Lower leg skin (tissue), 4 donors: Measurements from ENCODE around the gene TGFBR3. TPM values are rescaled to one million over a fixed set of nuclear protein-coding genes. Genes with fewer than 3 reads are reported as not detected.

ENCODE experiments used
- DNase-seq, 2 donors: peaks; one replicate each; pipeline ENCODE4 v3.0.0-alpha.2; 2019; ENCODE audit warnings: low spot score in 2 of 2
- H3K4me3 ChIP-seq: fragments of 200-600 bp; sonication (generic); 2 replicates; pipeline ENCODE4 v1.5.1; 2017; ENCODE audit warnings: mild to moderate bottlenecking, low read depth; ENCODE audit not compliant: poor library complexity, severe bottlenecking
- POLR2A ChIP-seq, 2 donors: fragments of 450-650 bp; IDR thresholded peaks; one replicate each; pipeline ENCODE4 v1.6.1; 2016 to 2017; ENCODE audit warnings: antibody characterized with exemption in 2 of 2, mild to moderate bottlenecking in 1 of 2, moderate library complexity in 1 of 2
- WGBS, 2 donors: methylation state at CpG; one replicate each; pipeline ENCODE4 v1.1.5; 2018; 5-methylcytosine and 5-hydroxymethylcytosine counted together
- intact Hi-C: fragments of 100-400 bp; cut with DNase I; formaldehyde crosslinking; loops from one replicate; pipeline ENCODE4 v1.15.0; 2023; ENCODE audit warnings: low total_unique reads
- total RNA-seq, 4 donors: library from RNA; depleted of rRNA; stranded (reverse); fragments of >200 nt; gene quantifications; one replicate each; pipeline ENCODE4 v1.1.0, GENCODE V29; 2016
- TF ChIP-seq, protein P1 (sequence below), 3 donors: fragments of 450-650 bp; IDR thresholded peaks; one replicate each; pipeline ENCODE4 v1.5.1; 2016; ENCODE audit warnings: antibody characterized with exemption in 3 of 3, mild to moderate bottlenecking in 3 of 3, moderate library complexity in 2 of 3

TGFBR3 gene
- total RNA-seq, 4 donors from 2014 or later, result 79.4 to 134 (median 116) TPM

DNA sequence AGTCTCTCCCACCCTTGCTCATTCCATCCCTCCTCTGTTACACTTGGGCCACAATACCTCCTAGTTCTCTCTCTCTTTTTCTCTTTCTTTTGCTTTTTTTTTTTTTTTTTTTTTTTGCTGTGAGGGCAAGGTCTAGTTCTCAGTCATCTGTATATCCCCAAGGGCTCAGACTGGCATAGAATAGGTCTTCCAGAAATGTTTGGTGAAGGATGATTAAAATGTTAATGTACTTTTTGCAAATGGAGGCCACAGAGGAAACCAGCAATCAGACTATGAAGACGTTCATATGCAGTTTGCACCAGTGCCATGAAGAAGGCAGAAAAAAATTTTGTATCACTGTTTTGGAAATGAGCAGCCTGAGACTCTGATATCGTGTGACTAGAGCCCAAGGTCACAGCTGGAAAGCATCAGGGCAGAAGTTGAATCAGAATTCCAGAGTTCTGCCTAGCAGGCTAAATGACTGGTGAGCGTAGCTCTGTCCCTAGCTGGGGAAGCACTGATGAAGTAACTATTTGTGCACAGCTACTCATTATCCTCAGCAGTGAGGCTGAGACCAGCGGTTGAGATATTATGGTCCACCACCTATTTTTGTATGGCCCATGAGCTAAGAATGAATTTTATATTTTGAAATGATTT is 186.5 kb downstream of the TGFBR3 start:
- intact Hi-C loops, result no loop called here
- WGBS, 2 donors, result 68 to 73% methylated on average over 4 of the region's 4 CpGs
- TF ChIP-seq, protein P1, sequence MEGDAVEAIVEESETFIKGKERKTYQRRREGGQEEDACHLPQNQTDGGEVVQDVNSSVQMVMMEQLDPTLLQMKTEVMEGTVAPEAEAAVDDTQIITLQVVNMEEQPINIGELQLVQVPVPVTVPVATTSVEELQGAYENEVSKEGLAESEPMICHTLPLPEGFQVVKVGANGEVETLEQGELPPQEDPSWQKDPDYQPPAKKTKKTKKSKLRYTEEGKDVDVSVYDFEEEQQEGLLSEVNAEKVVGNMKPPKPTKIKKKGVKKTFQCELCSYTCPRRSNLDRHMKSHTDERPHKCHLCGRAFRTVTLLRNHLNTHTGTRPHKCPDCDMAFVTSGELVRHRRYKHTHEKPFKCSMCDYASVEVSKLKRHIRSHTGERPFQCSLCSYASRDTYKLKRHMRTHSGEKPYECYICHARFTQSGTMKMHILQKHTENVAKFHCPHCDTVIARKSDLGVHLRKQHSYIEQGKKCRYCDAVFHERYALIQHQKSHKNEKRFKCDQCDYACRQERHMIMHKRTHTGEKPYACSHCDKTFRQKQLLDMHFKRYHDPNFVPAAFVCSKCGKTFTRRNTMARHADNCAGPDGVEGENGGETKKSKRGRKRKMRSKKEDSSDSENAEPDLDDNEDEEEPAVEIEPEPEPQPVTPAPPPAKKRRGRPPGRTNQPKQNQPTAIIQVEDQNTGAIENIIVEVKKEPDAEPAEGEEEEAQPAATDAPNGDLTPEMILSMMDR (IDR thresholded peaks at IDR 0.05), result no peak
- no peak for TF ChIP-seq POLR2A (IDR thresholded peaks at IDR 0.05)
- no peak overlapping the region for H3K4me3 ChIP-seq
- DNase-seq, result no peak

DNA sequence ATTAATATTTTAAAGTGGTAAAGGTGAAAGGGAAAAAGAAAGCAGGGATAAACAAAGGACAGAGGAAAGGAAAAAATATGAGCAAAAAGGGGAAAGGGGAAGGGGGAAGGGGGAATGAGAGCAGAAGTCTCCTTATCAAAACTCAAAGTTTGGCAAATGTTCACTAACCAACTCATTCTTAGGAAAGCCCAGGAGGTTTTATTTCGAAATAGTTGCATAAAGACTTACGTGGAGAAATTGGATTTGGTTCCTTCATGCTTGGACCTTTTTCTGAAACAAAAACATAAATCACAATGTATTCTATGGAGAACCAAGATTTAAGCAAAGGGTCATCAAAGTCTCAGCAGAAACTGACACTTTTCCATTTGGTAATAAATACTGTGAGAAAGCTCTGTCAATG is 188.1 kb downstream of the TGFBR3 start:
- intact Hi-C loops, result no loop called here
- no peak for DNase-seq
- H3K4me3 ChIP-seq, result no peak overlapping the region
- TF ChIP-seq POLR2A (IDR thresholded peaks at IDR 0.05), result no peak
- TF ChIP-seq, protein P1 (IDR thresholded peaks at IDR 0.05), result no peak
- 19 to 21% methylated on average over 2 of the region's 2 CpGs for WGBS, 2 donors

DNA sequence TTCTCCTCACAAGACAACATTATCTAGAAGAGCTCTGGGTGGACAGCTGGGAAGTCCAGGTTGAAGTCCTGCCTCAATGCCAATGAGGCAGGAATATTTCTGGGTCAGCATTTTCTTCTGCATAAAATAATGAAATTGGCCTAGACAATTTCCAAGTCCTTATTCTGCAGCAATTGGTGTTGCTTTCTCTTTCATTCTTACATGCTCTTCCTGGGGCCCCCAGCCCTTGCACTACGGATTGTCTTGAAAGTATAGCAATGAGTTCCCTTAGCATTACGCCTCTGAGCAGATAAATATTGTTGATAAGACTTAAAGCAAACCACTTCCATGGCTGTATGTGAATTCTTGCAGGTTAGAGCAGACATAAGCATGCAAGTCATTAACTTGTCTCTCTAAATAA is 188.5 kb downstream of the TGFBR3 start:
- DNase-seq, result no peak
- 35 to 41% methylated on average over 2 of the region's 2 CpGs for WGBS, 2 donors
- TF ChIP-seq, protein P1 (IDR thresholded peaks at IDR 0.05), result no peak
- TF ChIP-seq POLR2A (IDR thresholded peaks at IDR 0.05), result no peak
- intact Hi-C loops, result no loop called here
- H3K4me3 ChIP-seq, result no peak overlapping the region

DNA sequence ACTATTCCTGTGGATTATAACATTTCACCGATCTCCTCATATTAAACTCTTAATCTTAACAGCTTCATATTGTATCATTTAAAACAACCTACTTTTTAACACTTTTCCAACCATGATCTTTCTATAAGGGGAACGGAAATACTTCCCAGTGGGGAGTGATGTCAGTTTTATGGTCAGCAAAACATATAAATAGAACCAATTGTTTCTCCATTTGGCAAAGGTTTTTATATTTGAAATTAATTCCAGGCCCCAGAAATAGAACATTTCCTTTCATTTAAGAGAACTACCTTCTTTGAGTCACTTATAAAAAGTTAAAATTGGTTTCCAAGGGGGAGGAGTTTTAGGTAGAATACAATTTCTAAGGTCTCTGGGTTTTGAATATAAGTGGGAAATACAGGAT is 189.6 kb downstream of the TGFBR3 start:
- intact Hi-C loops, result no loop called here

DNA sequence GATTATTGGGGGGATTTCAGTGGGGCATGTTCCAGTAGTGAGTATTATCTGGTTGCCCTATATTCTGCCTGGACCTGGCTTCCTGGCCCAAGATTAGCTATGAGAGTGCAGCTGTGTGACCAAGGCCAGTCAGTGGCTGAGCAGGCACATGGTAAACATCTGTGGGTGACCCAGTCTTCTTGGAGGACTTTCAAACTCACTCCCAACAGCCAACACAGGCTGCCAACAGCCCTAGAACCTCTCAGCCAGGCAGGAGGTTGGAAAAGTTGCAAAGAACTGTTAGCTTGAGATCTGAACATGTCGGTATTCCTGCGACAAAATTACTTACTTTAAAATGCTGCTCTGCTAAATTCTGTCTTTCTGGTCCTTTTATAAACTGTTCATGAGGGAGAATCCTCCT is 192.4 kb downstream of the TGFBR3 start:
- intact Hi-C loops, result no loop called here
- TF ChIP-seq, protein P1 (IDR thresholded peaks at IDR 0.05), result no peak
- no peak for TF ChIP-seq POLR2A (IDR thresholded peaks at IDR 0.05)
- 65 to 78% methylated on average over 2 of the region's 2 CpGs for WGBS, 2 donors
- no peak for DNase-seq
- H3K4me3 ChIP-seq, result no peak overlapping the region

More for the DNA sequence above, 189.6 kb downstream of the TGFBR3 start:
- TF ChIP-seq, protein P1 (IDR thresholded peaks at IDR 0.05), result no peak
- TF ChIP-seq POLR2A (IDR thresholded peaks at IDR 0.05), result no peak
- 59 to 62% methylated on average over 2 of the region's 2 CpGs for WGBS, 2 donors
- no peak overlapping the region for H3K4me3 ChIP-seq
- no peak for DNase-seq

DNA sequence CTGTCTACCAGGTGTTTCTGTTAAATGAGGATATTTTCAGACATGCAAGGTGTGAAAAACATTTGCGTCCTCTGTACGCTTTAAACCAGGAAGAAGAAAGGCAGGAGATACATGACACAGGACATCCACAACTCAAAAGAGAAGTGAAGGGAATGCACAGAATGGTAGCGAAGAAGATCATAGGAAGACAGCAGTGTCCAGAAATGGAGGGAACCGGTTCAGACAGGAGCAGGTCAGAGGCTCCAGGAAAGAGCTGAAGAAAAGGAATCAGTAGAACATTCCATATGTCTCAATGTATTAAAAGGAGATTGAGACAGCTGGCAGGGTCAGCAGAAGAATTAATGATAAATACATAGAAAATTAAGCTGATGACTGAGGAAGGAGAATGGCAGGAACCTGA is 194.4 kb downstream of the TGFBR3 start:
- no peak for DNase-seq
- intact Hi-C loops, result no loop called here

More for the DNA sequence above, 194.4 kb downstream of the TGFBR3 start:
- no peak overlapping the region for H3K4me3 ChIP-seq
- TF ChIP-seq, protein P1 (IDR thresholded peaks at IDR 0.05), result no peak
- no peak for TF ChIP-seq POLR2A (IDR thresholded peaks at IDR 0.05)
- 93 to 96% methylated on average over 4 of the region's 4 CpGs for WGBS, 2 donors
